Activated CD8-positive, alpha-beta memory T cell treated with anti-CD3 and anti-CD28 coated beads, Interleukin-2, amount 50 U/mL, for 24 hours (primary cell): ENCODE results near the gene INHBB.
A peak's percentile ranks its signal among the peaks of the same experiment; 100 is the strongest.

Experiments
- DNase-seq: peaks from one replicate; pipeline ENCODE4 v3.0.0-alpha.2; 2020; ENCODE audit errors: extremely low read depth

Gene INHBB

DNA sequence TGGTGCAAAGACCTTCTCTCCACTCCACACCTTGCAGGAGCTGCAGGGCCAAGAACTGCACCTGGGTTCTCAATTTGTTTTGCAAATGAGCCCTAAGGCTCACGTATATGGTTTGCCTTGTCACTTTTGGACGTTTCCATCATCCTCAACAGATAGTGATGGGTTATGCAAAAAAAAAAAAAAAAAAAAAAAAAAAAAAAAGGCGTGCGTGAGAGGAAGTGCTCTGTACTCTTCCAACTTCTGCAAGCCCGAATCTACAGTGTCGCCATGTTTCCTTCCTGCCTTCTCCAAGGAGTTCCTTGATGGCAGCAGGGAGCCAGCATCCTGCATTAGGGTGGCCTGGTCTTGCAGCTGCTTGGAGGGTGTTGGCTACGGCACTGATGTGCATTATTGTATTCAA, 4.0 kb upstream of the INHBB start:
- DNase-seq = no peak

DNA sequence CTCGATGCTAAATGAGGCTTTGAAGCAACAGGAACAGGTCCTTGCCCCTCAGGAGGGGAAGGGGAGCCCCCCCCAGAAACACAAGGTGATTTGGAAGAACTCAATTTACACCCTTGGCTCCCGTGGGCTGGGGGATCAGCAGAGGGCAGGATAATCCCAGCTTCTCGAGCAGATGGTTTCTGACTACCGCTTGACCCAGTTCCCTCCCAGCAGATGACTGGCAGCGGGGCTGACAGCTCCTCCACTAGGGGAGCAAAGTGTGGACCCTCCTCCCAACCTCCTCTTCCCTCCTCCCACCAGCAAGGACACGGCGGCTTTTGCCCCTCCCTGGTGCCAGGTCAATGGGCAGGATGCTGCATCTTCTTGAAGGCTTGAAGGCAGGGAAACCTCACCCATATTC, 3.5 kb upstream of the INHBB start:
- no peak for DNase-seq

DNA sequence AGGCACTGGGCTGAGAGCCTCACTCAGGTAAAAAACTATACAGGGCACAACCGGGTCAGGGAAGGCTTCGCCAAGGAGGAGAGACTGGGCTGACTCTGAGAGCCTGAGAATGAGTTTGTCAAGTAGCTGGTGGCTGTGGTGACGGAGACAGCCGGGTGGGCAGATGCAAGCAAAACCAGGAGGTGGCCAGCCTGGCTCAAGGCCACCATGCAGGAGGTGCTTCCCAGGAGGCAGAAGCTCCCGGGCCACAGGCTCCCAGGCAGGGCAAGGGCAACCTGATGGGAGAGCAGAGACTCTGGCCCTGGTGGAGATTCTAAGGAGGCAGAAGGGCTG, 2.9 kb upstream of the INHBB start:
- no peak for DNase-seq

DNA sequence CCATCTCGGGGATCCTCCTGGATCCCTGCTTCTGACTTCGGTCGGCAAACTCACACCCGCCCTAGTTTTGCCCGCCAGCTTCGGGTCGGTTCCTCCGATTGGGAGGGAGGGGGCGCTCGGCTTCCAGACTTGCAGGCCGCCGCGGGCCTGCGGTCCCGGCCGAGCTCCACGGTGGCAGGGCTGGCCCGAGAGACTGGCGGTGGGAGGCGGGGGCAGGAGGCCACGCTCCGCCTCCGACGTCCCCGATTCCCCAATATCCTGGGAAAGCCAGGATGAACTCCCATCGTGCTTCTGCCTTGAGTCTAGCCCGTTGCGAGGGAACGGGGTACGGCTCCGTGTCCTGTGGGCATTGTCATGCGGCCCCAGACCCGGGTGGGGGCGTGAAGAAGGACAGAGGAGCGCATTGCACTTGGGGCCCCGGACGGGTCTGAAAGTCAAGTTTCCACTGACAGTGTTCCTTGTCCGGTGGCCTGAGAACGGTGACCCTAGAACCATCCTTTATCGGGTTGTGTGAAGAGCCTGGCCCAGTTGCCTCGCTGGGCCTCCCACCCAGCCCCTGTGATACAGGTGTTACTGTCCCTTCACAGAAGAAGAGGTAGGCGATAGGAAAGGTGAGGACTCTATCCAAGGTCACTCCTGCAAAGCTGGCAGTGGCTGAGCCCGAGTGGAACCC, 2.4 kb upstream of the INHBB start:
- peak; percentile 7 for DNase-seq

DNA sequence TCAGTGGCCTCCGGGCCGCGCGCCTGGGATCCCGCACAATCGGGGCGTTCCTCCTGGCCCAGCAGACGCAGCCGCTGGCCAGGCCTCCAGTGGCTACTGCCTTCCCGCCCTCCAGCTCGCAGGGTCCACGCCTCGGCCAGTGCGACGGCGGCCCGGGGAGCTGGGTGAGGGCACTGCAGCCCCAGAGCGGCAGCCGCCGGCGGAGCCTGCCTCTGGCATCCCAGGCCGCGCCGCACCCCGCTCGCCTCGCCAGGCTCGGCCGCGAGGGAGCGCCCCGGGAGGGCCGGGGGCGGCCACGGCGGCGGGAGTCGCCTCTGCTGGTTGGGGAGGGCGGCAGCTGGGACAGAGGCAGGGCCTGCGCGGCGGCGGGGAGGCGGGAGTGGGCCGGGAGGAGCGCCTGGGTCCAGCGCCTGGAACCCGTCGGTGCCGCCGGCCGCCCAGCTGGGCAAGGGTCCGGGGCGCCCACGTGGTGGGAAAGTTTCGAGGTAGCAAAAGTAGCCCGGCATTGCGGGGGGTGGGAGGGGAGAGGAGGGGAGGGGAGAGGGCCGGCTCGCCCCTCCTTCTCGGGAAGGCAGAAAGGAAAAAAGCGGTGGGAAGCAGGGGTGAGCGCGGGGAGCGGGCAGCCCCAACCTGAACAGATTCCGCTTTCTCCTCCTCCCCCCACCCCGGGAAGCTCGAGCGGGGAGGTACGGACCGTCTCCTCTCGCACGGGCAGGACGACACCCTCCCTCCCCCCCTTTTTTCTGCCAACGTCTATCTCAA, 1.5 kb upstream of the INHBB start:
- DNase-seq = no peak

DNA sequence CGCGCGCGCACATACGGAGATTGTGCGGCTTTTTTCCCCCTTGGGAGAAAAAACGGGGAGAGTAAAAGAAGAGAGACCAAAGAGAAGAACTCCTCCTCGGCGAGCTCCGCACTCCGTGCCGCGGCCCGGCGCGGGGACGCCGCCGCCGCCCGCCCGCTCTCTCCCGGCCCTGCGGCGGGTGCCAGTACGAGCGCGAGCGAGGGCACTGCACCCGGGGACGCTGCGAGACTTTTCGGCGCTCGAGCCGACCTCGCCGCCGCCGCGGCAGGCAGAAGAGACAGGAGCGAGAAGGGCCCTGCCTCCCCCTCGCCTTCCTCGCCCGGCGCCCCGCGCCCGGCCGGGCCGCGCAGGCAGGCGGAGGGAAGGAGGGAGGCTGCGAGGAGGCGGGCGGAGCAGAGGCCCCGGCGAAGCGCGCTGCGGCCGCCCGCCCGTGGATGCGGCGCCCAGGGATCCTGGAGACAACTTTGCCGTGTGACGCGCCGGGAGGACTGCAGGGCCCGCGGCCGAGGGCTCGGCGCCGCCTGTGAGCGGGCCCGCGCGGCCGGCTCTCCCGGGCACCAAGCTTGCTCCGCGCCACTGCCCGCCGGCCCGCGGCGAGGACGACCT, 857 bp upstream of the INHBB start:
- DNase-seq = no peak

DNA sequence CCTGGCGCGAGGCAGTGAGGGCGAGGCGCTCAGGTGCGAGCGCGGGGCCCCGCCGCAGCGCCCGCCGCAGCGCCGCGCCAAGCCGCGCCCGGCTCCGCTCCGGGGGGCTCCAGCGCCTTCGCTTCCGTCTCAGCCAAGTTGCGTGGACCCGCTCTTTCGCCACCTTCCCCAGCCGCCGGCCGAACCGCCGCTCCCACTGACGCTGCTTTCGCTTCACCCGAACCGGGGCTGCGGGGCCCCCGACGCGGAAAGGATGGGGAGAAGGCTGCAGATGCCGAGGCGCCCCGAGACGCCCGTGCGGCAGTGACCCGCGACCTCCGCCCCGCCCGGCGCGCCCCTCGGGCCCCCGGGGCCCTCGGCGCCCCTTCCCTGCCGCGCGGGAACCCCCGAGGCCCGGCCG, 328 bp upstream of the INHBB start:
- DNase-seq = no peak

DNA sequence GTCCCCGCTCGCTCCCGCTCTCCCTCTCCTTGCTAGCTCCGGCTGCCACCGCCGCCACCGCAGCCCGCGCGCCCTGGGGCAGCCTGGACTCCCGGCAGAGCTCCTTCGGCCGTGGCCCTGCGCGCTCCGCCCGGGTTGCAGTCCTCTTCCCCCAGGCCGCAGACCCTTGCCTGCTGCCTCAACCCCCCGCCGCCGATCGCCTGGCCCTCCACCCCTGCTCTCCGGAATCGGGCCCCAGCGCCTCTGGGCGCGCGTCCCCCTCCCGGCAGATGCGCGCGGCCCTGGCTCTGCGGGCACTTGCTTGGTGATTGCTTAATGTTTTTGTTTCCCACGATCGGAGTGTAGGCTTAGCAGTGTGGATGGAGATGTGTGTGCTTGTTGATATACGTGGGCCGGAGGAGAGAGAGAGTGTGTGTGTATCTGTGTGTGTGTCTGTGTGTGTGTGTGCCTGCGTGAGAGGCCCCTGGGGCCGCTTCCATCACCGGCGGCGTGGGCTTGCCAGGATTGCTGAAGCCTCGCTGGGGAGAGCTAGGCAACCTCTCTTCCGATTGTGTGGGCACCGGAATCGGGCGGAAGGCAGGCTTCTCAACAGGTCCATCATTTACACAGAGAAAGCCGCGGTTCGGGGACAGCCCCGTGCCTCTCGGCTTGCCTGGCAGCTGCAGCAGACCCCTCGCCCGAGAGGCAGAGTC, 877 bp downstream of the INHBB start:
- no peak for DNase-seq

DNA sequence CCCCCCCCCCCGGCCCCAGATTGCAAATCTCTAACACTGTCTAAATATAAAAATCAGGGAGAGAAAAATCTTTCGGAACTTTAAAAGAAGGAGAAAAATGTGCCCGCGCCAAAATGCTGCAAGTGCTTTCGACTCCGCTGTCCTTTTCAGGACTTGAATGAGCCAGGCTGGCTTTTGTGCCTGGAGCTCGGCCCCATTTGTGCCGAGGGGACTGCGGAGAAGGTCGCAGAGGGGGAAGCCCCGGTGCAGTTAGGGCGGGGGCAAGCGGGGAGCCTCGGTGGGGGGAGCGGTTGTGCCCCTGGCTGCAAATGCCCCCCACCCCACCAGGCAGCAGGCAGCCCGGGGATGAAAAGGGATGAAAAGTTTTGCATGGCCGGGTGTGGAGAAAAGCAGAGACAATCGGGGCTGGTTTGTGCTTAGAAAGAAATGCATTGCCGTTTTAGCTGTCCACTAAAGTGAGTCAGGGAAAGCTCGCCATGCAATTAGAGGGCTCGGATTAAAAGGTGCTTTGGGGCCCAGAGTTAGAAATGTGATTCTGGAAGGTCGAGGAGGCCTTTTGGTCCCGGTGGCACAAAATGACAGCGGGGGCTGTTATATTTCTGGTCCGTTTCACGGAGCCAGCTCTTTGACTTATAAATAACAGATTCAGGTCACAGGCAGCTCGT, 1.6 kb downstream of the INHBB start:
- DNase-seq = no peak

DNA sequence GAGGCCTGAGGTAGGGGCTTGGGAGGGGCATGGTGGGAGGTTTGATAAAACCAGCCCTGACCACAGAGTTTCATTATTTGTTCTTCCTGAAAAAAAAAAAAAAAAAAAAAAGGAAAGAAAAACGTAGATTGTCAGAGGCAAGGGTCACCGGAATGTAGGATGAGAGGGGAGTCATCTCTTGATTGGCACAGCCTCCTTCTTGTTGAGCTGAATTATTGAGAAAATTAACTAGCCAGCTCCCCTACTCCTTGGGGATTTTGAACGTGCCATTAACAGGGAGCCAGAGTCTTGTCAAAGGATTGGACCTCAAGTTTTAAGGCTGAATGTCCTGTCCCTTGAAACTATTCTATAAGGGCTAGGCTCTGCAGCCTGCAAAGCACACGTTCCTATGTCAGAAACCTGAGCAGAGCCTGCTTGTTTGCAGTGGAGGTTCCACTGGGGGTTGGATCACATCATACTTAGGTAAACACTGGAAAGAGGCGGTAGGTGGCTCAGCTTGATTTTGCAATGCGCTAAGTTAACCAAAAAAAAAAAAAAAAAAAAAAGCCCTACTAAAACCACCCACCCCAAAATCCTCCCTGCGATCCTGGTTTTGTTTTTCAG, 2.3 kb downstream of the INHBB start:
- DNase-seq = no peak

DNA sequence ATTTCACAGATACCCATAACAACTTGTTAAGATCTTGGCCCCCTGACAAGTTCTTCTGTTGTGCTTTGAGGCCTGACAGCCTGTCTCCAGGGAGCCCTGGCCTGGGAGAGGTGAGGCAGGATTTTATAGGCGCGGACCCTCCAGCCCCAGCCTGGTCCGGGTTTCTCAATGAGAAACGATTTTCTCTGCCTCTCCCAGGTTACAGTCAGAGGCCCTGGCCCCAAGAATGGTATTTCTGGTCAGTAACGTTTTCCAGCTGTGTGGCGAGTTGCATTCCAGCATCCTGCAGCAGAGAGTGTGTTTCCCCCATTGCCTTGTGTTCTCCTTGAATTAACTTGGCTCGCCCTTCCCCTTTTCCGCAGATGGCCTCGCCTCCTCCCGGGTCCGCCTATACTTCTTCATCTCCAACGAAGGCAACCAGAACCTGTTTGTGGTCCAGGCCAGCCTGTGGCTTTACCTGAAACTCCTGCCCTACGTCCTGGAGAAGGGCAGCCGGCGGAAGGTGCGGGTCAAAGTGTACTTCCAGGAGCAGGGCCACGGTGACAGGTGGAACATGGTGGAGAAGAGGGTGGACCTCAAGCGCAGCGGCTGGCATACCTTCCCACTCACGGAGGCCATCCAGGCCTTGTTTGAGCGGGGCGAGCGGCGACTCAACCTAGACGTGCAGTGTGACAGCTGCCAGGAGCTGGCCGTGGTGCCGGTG, 3.0 kb downstream of the INHBB start:
- no peak for DNase-seq

DNA sequence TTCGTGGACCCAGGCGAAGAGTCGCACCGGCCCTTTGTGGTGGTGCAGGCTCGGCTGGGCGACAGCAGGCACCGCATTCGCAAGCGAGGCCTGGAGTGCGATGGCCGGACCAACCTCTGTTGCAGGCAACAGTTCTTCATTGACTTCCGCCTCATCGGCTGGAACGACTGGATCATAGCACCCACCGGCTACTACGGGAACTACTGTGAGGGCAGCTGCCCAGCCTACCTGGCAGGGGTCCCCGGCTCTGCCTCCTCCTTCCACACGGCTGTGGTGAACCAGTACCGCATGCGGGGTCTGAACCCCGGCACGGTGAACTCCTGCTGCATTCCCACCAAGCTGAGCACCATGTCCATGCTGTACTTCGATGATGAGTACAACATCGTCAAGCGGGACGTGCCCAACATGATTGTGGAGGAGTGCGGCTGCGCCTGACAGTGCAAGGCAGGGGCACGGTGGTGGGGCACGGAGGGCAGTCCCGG, 3.5 kb downstream of the INHBB start:
- no peak for DNase-seq

DNA sequence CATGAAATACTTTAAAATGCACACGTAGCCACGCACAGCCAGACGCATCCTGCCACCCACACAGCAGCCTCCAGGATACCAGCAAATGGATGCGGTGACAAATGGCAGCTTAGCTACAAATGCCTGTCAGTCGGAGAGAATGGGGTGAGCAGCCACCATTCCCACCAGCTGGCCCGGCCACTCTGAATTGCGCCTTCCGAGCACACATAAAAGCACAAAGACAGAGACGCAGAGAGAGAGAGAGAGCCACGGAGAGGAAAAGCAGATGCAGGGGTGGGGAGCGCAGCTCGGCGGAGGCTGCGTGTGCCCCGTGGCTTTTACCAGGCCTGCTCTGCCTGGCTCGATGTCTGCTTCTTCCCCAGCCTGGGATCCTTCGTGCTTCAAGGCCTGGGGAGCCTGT, 4.1 kb downstream of the INHBB start:
- DNase-seq = no peak

DNA sequence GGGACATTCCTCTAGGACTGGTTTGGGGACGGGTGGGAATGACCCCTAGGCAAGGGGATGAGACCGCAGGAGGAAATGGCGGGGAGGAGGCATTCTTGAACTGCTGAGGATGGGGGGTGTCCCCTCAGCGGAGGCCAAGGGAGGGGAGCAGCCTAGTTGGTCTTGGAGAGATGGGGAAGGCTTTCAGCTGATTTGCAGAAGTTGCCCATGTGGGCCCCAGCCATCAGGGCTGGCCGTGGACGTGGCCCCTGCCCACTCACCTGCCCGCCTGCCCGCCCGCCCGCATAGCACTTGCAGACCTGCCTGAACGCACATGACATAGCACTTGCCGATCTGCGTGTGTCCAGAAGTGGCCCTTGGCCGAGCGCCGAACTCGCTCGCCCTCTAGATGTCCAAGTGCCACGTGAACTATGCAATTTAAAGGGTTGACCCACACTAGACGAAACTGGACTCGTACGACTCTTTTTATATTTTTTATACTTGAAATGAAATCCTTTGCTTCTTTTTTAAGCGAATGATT, 4.9 kb downstream of the INHBB start:
- DNase-seq = no peak

DNA sequence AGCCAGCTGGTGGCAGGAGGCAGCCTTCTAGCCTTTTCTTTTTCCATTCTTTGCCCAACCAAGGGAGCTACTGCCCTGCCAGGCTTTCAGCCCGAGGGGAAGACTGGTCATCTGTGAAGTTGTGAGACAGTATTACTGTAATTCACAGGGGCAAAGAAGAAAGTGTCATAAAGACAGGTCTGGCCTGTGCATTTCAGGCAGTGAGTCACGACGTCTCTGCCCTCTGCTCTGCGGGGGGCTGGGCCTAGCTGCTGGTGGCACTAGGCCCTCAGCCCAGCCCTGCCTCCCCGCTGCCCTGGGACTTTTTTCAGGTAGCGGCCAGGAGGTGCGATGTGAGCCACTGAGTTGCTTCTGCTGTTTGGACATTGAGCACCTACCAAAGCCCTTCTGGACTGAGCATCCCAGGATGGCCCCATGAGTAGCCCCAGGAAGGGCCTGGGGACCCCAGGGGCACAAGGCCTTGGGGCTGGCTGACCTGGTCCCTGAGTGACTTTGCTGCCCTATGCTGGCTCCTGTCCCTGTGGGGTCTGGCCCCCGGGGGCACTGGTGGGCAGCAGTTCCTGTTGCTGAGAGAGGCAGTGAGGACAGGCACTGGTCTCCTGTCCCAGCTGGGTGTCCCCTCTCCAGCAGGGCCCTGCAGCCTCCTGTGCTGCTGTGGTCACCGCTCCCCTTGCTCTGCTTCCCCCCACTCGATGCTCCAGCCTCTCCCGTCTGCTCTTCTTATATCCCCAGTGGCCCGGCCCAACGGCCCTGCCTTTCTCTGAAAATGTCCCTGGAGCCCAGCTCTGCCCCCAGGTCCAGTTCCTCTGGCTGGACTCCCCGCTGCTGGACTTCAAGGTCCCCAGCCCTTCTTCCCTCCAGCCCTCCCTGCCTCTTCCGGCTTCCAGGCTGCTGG, 7.0 kb downstream of the INHBB start:
- DNase-seq = no peak

DNA sequence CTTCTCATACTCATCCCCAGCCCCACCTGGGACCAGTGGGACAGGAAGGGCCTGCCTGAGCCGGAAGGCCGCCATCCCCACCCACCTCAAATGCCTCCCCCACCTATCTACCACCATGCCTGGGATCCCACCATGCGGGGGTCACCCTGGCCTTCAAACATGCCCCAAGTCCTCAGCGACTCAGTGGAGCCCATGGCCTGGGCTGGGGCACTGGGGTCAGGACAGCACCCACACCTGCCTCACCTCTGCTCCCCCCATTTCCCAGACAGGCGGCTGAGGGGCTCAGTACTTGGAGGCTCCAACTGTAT, 7.6 kb downstream of the INHBB start:
- DNase-seq = no peak

DNA sequence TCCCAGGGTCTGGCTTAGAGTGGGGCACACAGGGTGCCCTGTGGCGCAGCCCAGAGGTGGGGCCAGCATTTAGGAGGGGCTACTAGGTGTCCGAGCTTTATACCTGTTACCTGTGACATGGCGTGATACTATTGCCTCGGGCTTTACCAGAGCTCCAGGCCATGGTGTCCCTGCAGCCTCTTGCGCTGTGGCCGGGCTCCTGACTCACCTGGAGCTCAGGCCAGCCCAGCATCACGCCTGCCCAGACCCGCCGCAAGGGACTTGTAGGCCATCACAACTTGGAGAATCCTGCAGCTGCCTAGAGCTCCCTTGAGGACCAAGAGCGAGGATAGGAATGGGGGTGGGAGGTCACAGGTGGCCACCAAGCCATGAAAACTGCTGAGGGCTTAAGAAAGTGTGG, 8.0 kb downstream of the INHBB start:
- DNase-seq = no peak

DNA sequence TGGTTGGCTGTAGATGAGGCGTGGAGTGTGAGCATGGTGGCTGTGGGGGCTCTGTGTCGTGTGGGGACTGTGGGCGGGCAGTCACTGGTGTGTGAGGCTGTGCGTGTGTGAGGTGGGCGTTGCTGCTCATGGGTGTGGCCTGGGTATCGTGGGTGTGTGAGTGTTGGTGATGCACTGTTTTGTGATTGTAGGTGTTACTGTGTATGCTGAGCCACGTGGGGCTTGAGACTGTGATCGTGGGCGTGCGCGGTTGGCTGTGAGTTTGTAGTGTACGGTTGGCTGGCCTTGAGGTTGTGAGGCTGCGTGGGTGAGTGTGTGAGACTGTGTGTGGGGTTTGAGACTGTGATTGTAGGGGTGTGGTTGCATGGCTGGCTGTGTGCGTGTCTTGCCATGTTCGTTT, 8.5 kb downstream of the INHBB start:
- no peak for DNase-seq

DNA sequence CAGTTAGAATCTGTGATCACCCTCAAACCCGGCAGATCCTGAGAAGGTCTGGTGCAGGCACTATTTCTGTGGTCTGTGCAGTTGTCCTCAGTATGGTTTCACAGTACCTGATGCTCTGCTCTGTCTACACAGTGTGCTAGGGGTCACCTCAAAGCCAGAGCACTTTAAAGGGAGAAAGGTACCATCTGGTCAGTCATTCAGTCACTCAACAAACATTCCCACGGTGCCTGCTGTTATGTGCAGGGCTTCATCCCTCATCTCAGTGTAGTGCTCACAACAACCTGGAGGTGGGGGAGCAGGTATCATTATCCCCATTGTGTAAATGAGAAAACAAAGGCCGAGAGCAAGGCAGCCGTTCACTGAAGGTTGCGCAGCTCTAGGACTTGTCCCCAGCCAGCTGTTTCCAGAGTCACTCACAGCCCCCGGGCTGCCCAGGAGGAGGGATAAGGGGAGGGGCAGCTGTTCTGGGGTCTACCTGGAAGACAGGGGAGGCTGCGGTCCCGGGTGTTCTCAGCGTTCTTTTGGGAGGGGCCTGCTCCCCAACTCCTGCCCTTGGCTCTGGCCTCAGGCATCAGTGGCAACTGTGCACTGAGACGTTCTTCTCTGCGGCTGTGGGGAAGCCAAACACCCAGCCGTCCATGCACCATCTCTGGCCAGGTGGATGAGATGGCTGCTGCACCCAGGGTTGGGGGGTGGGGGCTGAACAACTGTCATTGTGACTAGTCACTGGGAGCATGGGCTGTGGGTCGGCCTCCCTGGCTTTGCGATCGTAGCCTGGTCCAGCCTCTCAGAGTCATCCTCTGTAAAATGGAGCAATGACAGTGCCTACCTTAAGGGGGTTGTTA, 9.2 kb downstream of the INHBB start:
- no peak for DNase-seq
